Neural progenitor cell (in vitro differentiated cells): ENCODE data around the gene PPT2.

Experiments used
- CTCF ChIP-seq: fragments of 200-600 bp; sonication (generic); IDR thresholded peaks from 2 replicates; pipeline ENCODE4 v1.5.1; 2017; ENCODE audit warnings: antibody characterized with exemption, mild to moderate bottlenecking
- EZH2 ChIP-seq: fragments of 200-600 bp; sonication (generic); IDR thresholded peaks from 2 replicates; pipeline ENCODE4 v1.6.1; 2017; ENCODE audit warnings: antibody characterized with exemption, mild to moderate bottlenecking, moderate library complexity

DNA sequence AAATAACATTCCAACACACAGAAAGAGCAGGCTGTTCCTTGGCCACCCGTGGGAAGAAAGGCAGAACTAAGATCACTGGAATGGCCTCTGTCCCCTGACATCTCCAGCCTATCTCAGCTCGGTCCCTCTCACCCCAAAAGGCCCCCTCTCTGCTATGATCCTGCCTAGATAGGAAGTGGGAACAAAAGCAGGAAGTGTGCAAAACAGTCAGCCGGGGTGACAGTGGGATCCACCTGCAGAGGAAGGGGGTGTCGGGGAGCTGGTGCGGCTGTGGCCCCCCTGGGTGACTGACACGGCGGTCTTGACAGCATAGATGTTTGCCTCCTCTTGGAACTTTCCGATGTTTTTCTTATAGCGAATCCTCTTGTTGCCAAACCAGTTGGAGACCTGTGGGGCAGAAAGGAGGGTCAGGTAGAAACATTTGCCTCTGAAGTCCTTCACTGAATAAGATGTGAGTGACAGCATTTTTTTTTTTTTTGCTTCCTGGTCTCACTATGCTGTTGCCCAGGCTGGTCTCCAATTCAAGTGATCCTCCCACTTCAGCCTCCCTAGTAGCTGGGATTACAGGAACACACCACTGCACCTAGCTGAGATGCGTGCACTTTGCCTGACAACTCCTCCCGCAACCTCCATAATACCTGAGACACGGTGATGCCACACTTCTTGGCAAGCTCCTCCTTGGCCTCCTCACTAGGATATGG lies 33.2 kb downstream of the PPT2 start:
- no peak for TF ChIP-seq EZH2
- no peak for TF ChIP-seq CTCF
